ENCODE data around the gene PRRX1.

DNA sequence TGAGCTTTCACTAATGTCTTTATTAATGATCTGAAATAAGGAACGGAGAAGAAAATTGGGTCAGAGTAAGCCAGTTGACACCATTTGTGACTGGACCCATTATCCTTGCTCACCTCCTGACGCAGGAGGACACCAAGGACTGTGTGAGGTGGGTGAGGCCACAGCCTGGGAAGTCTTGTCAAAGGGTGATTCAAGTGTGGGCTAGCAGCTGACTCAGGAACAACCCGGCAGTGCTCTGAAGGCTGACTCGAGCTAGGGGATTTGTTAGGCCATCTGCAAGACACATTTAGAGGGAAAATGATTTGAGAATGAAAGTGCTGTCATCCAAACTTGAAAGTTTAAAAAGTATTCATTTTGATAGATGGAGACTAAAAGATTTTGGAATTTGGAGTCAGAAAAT lies 21.2 kb downstream of the PRRX1 start:
- TF ChIP-seq POLR2A (IDR thresholded peaks at IDR 0.05; ENCODE audit: low read depth, low read length) (no peak), POLR2AphosphoS5 (IDR thresholded peaks at IDR 0.05; ENCODE audit: low read depth, low read length) (no peak), POU2F2 (IDR thresholded peaks at IDR 0.05; ENCODE audit: low read depth, low read length) (no peak), TAF1 (IDR thresholded peaks at IDR 0.05; ENCODE audit: low read depth, low read length) (no peak), SPI1 (IDR thresholded peaks at IDR 0.05; ENCODE audit: low read depth, low read length) (no peak), PAX5 (IDR thresholded peaks at IDR 0.05; ENCODE audit: insufficient read depth, low read length, severe bottlenecking) (no peak)

All from GM12891 (cell line).